Measurements from ENCODE around the gene NDUFB6. TPM values are rescaled to one million over a fixed set of nuclear protein-coding genes. Genes with fewer than 3 reads are reported as not detected.
A peak's percentile ranks its signal among the peaks of the same experiment; 100 is the strongest.

Gene NDUFB6
- total RNA-seq, 1 experiment from 2014 or later, result 46.9 TPM

GRCh38 chr9:32523910-32524309 lies 49.0 kb downstream of the NDUFB6 start:
- Histone ChIP-seq H3K9me3 (ENCODE audit: insufficient read depth, low read depth) (no peaks in the 10 kb centered on the region), H3K27me3 (ENCODE audit: insufficient read depth, low read depth) (no peaks in the 10 kb centered on the region), H3K79me2 (ENCODE audit: low read depth) (no peaks in the 10 kb centered on the region), H3K27ac (no peak overlapping the region), H2AFZ (no peak overlapping the region), H3K4me2 (peak overlapping the region; percentile 81; the same call in 1 of the 2 replicates), H3F3A (ENCODE audit: insufficient read depth, low read depth) (peaks cover 22% of the 10 kb centered on the region; the same call in 1 of the 2 replicates), H3K9me2 (ENCODE audit: insufficient read depth) (no peaks in the 10 kb centered on the region), H4K20me1 (ENCODE audit: insufficient read depth) (no peaks in the 10 kb centered on the region), H3K36me3 (ENCODE audit: low read depth) (no peaks in the 10 kb centered on the region), H3K4me1 (replicated peaks; ENCODE audit: insufficient read depth) (peaks cover 11% of the 10 kb centered on the region), H3K4me3 (no peak overlapping the region; the same call in 1 of the 2 replicates)
- no peak for TF ChIP-seq CTCF (conservative IDR thresholded peaks at IDR 0.05)
- no peak for TF ChIP-seq EZH2 (IDR thresholded peaks at IDR 0.05; ENCODE audit: low read depth)
- ChIA-PET CTCF (no interaction called here), POLR2A (ENCODE audit: unreplicated experiment) (no interaction called here)
- BruUV-seq (replicated peaks), result no TSS peak
- DNase-seq, result no peak
- intact Hi-C loops (cut with micrococcal nuclease; ENCODE audit: unreplicated experiment), result no loop called here

GRCh38 chr9:32518276-32518675 lies 54.7 kb downstream of the NDUFB6 start:
- H3K9me2 ChIP-seq (ENCODE audit: insufficient read depth), result no peaks in the 10 kb centered on the region
- no peak for DNase-seq
- no peak overlapping the region for H3K4me3 ChIP-seq
- no peaks in the 10 kb centered on the region for H3K79me2 ChIP-seq (ENCODE audit: low read depth)
- intact Hi-C loops (cut with micrococcal nuclease; ENCODE audit: unreplicated experiment), result no loop called here
- BruUV-seq (replicated peaks), result no TSS peak
- no peaks in the 10 kb centered on the region for H3K4me1 ChIP-seq (replicated peaks; ENCODE audit: insufficient read depth)
- H3K9me3 ChIP-seq (ENCODE audit: insufficient read depth, low read depth), result no peaks in the 10 kb centered on the region; the same call in 1 of the 2 replicates
- CTCF ChIA-PET, result no interaction called here
- H3F3A ChIP-seq (ENCODE audit: insufficient read depth, low read depth), result no peaks in the 10 kb centered on the region
- H2AFZ ChIP-seq, result no peak overlapping the region
- H3K27me3 ChIP-seq (ENCODE audit: insufficient read depth, low read depth), result no peaks in the 10 kb centered on the region
- H3K4me2 ChIP-seq, result no peak overlapping the region
- H4K20me1 ChIP-seq (ENCODE audit: insufficient read depth), result no peaks in the 10 kb centered on the region
- H3K27ac ChIP-seq, result no peak overlapping the region
- TF ChIP-seq CTCF (conservative IDR thresholded peaks at IDR 0.05), result no peak
- no peak for TF ChIP-seq EZH2 (IDR thresholded peaks at IDR 0.05; ENCODE audit: low read depth)
- H3K36me3 ChIP-seq (ENCODE audit: low read depth), result no peaks in the 10 kb centered on the region
- POLR2A ChIA-PET (ENCODE audit: unreplicated experiment), result no interaction called here

GRCh38 chr9:32516241-32516640 lies 56.7 kb downstream of the NDUFB6 start:
- H3K4me2 ChIP-seq, result no peak overlapping the region
- CTCF ChIA-PET, result no interaction called here

More at GRCh38 chr9:32516241-32516640, 56.7 kb downstream of the NDUFB6 start:
- H3K79me2 ChIP-seq (ENCODE audit: low read depth), result no peaks in the 10 kb centered on the region
- intact Hi-C loops (cut with micrococcal nuclease; ENCODE audit: unreplicated experiment), result no loop called here
- H3K27ac ChIP-seq, result no peak overlapping the region
- POLR2A ChIA-PET (ENCODE audit: unreplicated experiment), result no interaction called here
- H3K36me3 ChIP-seq (ENCODE audit: low read depth), result no peaks in the 10 kb centered on the region
- H3K27me3 ChIP-seq (ENCODE audit: insufficient read depth, low read depth), result no peaks in the 10 kb centered on the region
- H3K9me2 ChIP-seq (ENCODE audit: insufficient read depth), result no peaks in the 10 kb centered on the region
- TF ChIP-seq EZH2 (IDR thresholded peaks at IDR 0.05; ENCODE audit: low read depth) (no peak), CTCF (conservative IDR thresholded peaks at IDR 0.05) (no peak)
- no peaks in the 10 kb centered on the region for H3K4me1 ChIP-seq (replicated peaks; ENCODE audit: insufficient read depth)
- no peak overlapping the region for H2AFZ ChIP-seq
- BruUV-seq (replicated peaks), result no TSS peak
- DNase-seq, result no peak
- H3F3A ChIP-seq (ENCODE audit: insufficient read depth, low read depth), result no peaks in the 10 kb centered on the region
- no peaks in the 10 kb centered on the region for H4K20me1 ChIP-seq (ENCODE audit: insufficient read depth)
- H3K4me3 ChIP-seq, result no peak overlapping the region
- H3K9me3 ChIP-seq (ENCODE audit: insufficient read depth, low read depth), result no peaks in the 10 kb centered on the region; the same call in 1 of the 2 replicates

Measured in PC-9 (cell line).